Activated gamma-delta T cell treated with anti-CD3 and anti-CD28 coated beads, Interleukin-2, amount 50 U/mL, for 16 hours (primary cell): Measurements from ENCODE around the gene TGFBR3L.
A peak's percentile ranks its signal among the peaks of the same experiment; 100 is the strongest.

Source experiments
- DNase-seq: peaks from one replicate; pipeline ENCODE4 v3.0.0-alpha.2; 2020; ENCODE audit warnings: low read depth

The TGFBR3L gene

GRCh38 chr19:7904074-7905020 lies 10.3 kb upstream of the TGFBR3L start:
- peak; percentile 58 for DNase-seq

- no peak for DNase-seq
These were observed 9.4 kb upstream of the TGFBR3L start for GRCh38 chr19:7905268-7905667.

- no peak for DNase-seq
These were observed 8.8 kb upstream of the TGFBR3L start for GRCh38 chr19:7905859-7906258.

GRCh38 chr19:7907122-7907521 lies 7.5 kb upstream of the TGFBR3L start:
- no peak for DNase-seq

GRCh38 chr19:7907544-7907943 lies 7.1 kb upstream of the TGFBR3L start:
- DNase-seq = no peak

- no peak for DNase-seq
These were observed 6.4 kb upstream of the TGFBR3L start for GRCh38 chr19:7908078-7908699.

- DNase-seq = no peak
These were observed 5.7 kb upstream of the TGFBR3L start for GRCh38 chr19:7908742-7909461.

GRCh38 chr19:7909471-7910067 lies 5.1 kb upstream of the TGFBR3L start:
- no peak for DNase-seq

- no peak for DNase-seq
These were observed 4.1 kb upstream of the TGFBR3L start for GRCh38 chr19:7910321-7911161.

- DNase-seq = no peak
These were observed 3.0 kb upstream of the TGFBR3L start for GRCh38 chr19:7911508-7912143.

GRCh38 chr19:7912144-7912696 lies 2.4 kb upstream of the TGFBR3L start:
- no peak for DNase-seq

GRCh38 chr19:7912697-7913564 lies 1.7 kb upstream of the TGFBR3L start:
- DNase-seq = no peak

GRCh38 chr19:7913652-7914051 lies 978 bp upstream of the TGFBR3L start:
- DNase-seq = no peak

GRCh38 chr19:7914099-7914498 lies 531 bp upstream of the TGFBR3L start:
- DNase-seq = no peak

GRCh38 chr19:7915250-7916102 lies 846 bp downstream of the TGFBR3L start:
- no peak for DNase-seq

GRCh38 chr19:7916103-7916954 lies 1.7 kb downstream of the TGFBR3L start:
- DNase-seq = no peak

GRCh38 chr19:7916955-7917266 lies 2.3 kb downstream of the TGFBR3L start:
- no peak for DNase-seq
